Lung (tissue), 12 donors: ENCODE results near the gene POLR2F. TPM values are rescaled to one million over a fixed set of nuclear protein-coding genes. Genes with fewer than 3 reads are reported as not detected.

Source experiments
- ATAC-seq: fragments of 200-7000 bp; cut with Tn5 transposase; one replicate; pipeline ENCODE4 v1.9.1; 2020; ENCODE audit warnings: moderate number of reproducible peaks; ENCODE audit not compliant: insufficient read depth, low FRiP score
- DNase-seq, 3 donors: peaks; one replicate each; pipeline ENCODE4 v3.0.0-alpha.2; 2013 to 2017
- H3K27ac ChIP-seq, 2 donors: one replicate each; pipeline ENCODE4 v1.5.1; 2013; ENCODE audit warnings: mild to moderate bottlenecking in 2 of 2, moderate library complexity in 2 of 2, control low read depth in 1 of 2, inconsistent platforms in 1 of 2, low read depth in 1 of 2, low read length in 1 of 2
- H3K27me3 ChIP-seq, 3 donors: one replicate each; pipeline ENCODE4 v1.5.1; 2013; ENCODE audit warnings: low read length in 2 of 3; ENCODE audit not compliant: control insufficient read depth in 3 of 3, insufficient read depth in 3 of 3
- H3K36me3 ChIP-seq, 4 donors: one replicate each; pipeline ENCODE4 v1.5.1; 2013; ENCODE audit warnings: low read length in 4 of 4, mild to moderate bottlenecking in 1 of 4, moderate library complexity in 1 of 4; ENCODE audit not compliant: control insufficient read depth in 4 of 4, insufficient read depth in 4 of 4
- H3K4me1 ChIP-seq, 5 donors: one replicate each; pipeline ENCODE4 v1.5.1; 2013; ENCODE audit warnings: low read length in 5 of 5, mild to moderate bottlenecking in 2 of 5, moderate library complexity in 1 of 5; ENCODE audit not compliant: control insufficient read depth in 5 of 5, insufficient read depth in 5 of 5
- H3K4me3 ChIP-seq: one replicate; pipeline ENCODE4 v1.5.1; 2013; ENCODE audit warnings: mild to moderate bottlenecking, control low read depth, moderate library complexity
- H3K9ac ChIP-seq, 2 donors: one replicate each; pipeline ENCODE4 v1.5.1; 2013; ENCODE audit warnings: low read length in 2 of 2, control low read depth in 1 of 2; ENCODE audit not compliant: insufficient read depth in 1 of 2
- H3K9me3 ChIP-seq, 4 donors: one replicate each; pipeline ENCODE4 v1.5.1; 2013; ENCODE audit warnings: low read length in 3 of 4, mild to moderate bottlenecking in 1 of 4, moderate library complexity in 1 of 4; ENCODE audit not compliant: control insufficient read depth in 4 of 4, insufficient read depth in 3 of 4
- WGBS, 2 donors: extraction: QIAGEN DNeasy Blood & Tissue Kit; methylation state at CpG; one replicate each; pipeline ENCODE4 v1.1.7; 2013; 5-methylcytosine and 5-hydroxymethylcytosine counted together
- polyA plus RNA-seq, 2 donors: library from polyadenylated mRNA; stranded (reverse); fragments of 200-250 nt; gene quantifications; one replicate each; pipeline ENCODE4 v1.2.1, GENCODE V29; 2013
- total RNA-seq, 2 donors: library from RNA; depleted of rRNA in 1 of 2; stranded (reverse); fragments of >200 nt in 1 of 2; gene quantifications; one replicate each; pipeline ENCODE4 v1.2.1, GENCODE V29; 2014 to 2021
- TF ChIP-seq, protein P1 (sequence below): IDR thresholded peaks from 2 replicates; pipeline ENCODE4 v1.5.1; 2012; ENCODE audit warnings: mild to moderate bottlenecking; ENCODE audit errors: control extremely low read depth, extremely low read depth
- donor health status: control.
- donor health status: control.
- donor health status: Bipolar disorder and iron deficiency.
- donor health status: healthy.
- donor health status: DM: yes; HTN: yes; CAD: no.

POLR2F gene
- total and polyA plus RNA-seq, 4 donors = 36.8 to 161 (median 79.6) TPM

DNA sequence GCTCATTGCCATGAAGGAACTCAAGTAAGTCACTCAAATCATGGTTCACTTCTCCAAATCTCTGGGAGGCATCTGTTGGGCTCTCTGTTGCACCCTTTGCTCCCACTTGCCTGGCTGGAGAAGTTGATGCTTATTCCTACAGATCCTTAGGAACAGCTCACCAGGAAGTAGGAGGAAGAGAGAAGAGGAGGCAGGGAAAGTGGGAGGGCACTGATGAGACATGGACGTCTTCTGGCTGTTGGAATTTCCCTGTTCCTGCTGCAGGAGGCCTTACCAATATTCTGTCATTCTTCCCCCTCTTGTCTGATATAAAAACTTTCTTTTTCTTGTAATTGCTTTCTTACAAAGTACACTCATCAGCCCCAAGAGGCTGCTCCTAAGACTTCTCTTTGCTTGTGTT lies 13.6 kb downstream of the POLR2F start:
- H3K4me1 ChIP-seq = peaks cover 0 to under 1% (median 0%) of the 10 kb centered on the region in 5 donors
- H3K9ac ChIP-seq = no peak overlapping the region
- ATAC-seq (no peak), DNase-seq (no peak)
- no peaks in the 10 kb centered on the region for H3K9me3 ChIP-seq
- peaks cover 3 to 38% (median 21%) of the 10 kb centered on the region in 4 donors for H3K36me3 ChIP-seq
- H3K27me3 ChIP-seq = no peaks in the 10 kb centered on the region
- no peak overlapping the region for H3K27ac ChIP-seq
- no peak overlapping the region for H3K4me3 ChIP-seq
- TF ChIP-seq, protein P1, sequence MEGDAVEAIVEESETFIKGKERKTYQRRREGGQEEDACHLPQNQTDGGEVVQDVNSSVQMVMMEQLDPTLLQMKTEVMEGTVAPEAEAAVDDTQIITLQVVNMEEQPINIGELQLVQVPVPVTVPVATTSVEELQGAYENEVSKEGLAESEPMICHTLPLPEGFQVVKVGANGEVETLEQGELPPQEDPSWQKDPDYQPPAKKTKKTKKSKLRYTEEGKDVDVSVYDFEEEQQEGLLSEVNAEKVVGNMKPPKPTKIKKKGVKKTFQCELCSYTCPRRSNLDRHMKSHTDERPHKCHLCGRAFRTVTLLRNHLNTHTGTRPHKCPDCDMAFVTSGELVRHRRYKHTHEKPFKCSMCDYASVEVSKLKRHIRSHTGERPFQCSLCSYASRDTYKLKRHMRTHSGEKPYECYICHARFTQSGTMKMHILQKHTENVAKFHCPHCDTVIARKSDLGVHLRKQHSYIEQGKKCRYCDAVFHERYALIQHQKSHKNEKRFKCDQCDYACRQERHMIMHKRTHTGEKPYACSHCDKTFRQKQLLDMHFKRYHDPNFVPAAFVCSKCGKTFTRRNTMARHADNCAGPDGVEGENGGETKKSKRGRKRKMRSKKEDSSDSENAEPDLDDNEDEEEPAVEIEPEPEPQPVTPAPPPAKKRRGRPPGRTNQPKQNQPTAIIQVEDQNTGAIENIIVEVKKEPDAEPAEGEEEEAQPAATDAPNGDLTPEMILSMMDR = no peak
- WGBS, 2 donors = 66 to 70% methylated on average over 1 of the region's 1 CpG

DNA sequence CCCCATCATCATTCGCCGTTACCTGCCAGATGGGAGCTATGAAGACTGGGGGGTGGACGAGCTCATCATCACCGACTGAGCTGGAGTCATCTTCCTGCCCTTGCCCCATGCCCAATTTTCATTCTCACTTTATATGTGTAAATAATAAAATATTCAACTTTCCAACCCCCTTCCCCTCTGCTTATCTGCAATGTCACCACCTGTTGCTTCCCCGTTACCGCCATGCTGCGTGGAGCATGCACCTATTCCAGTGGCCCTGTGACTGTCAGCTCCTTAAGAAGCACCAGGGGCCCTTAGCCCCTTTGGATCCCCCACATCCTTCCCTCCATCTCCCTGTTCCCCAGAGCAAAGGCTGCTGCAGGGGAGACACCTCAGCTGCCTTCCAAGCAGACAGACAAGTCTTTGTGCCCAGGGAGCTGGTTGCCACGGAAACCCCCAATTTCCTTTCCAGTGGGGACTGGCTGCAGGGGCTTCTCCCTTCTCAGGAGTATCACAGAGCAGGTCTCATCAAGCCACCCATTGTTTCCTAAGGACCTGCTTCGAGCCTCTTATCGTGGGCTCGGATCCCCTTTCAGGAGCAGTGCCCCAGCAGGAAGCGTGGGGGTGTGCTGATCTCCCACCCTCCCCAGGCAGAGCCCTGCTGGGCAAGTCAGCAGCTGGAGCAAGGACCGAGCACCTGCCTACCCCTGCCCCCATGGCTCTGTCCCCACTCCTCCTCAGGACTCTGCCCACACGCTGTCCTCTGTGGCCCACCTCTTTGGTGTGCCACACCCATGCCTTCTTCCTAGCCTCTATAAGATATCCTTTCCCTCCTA lies 14.3 kb downstream of the POLR2F start:
- Histone ChIP-seq H3K9me3 (no peaks in the 10 kb centered on the region), H3K36me3 (peaks cover 3 to 35% (median 22%) of the 10 kb centered on the region in 4 donors), H3K9ac (no peak overlapping the region), H3K4me3 (no peak overlapping the region), H3K27ac (no peak overlapping the region), H3K27me3 (no peaks in the 10 kb centered on the region), H3K4me1 (peaks cover 0 to 5% (median 0%) of the 10 kb centered on the region in 5 donors)
- TF ChIP-seq, protein P1 = no peak
- peak in 2 of 3 donors; percentile 35 to 39 for DNase-seq
- WGBS, 2 donors = 87 to 89% methylated on average over 14 of the region's 14 CpGs
- ATAC-seq = no peak

DNA sequence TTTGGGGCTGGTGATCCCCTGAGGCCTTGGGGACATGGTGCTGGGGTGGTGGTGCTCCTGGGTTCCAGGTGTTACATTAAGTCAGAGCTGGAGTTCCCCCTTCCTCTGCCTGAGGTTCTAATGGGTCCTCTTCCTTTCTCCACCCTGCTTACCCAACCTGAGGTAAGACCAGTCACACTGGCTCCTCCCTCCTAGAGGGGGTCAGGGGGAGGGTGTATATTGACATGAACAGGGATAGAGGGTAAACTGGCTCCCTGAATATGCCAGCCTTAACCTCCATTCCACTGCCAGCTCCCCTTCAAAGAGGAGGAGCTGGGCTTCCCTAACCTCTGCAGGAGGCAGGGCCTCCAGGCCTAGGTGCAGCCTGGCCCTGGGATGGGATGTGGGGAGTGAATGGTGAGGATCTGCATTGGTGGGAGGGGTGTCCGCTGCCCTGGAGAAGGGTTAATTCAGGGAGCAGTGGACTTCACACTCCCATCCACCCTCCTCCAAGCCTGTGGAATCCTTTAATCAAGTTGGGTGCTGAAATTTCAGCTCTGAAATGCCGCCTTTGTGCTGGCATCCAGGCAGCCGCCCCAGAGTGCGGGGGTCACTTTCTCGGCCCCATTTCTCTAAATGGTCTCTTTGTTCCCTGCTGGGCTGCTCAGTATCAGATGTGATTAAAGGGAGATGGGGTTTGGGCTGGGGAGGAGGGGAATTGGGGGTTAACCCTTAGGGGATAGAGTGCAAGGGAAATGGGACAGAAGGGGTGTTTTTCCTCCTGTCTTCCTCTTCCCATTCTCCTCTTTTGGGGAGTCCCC lies 15.2 kb downstream of the POLR2F start:
- Histone ChIP-seq H3K36me3 (peaks cover 3 to 35% (median 22%) of the 10 kb centered on the region in 4 donors), H3K9ac (no peak overlapping the region), H3K27me3 (no peaks in the 10 kb centered on the region), H3K9me3 (no peaks in the 10 kb centered on the region), H3K4me1 (peaks cover 0 to 5% (median 0%) of the 10 kb centered on the region in 5 donors), H3K4me3 (no peak overlapping the region), H3K27ac (no peak overlapping the region)
- TF ChIP-seq, protein P1 = no peak
- no peak for ATAC-seq
- 95 to 98% methylated on average over 5 of the region's 5 CpGs for WGBS, 2 donors
- peak in 2 of 3 donors; percentile 26 to 40 for DNase-seq
